Right kidney (tissue), 1 donor: Measurements from ENCODE around the gene CDK14.
"Not testable (repeated sequence)": the region's sequence is repeated elsewhere in the genome, so short reads cannot be mapped to it uniquely, and the experiment has no call there.

Experiments
- DNase-seq: peaks from one replicate; pipeline ENCODE4 v3.0.0-alpha.2; 2016

The CDK14 gene

DNA sequence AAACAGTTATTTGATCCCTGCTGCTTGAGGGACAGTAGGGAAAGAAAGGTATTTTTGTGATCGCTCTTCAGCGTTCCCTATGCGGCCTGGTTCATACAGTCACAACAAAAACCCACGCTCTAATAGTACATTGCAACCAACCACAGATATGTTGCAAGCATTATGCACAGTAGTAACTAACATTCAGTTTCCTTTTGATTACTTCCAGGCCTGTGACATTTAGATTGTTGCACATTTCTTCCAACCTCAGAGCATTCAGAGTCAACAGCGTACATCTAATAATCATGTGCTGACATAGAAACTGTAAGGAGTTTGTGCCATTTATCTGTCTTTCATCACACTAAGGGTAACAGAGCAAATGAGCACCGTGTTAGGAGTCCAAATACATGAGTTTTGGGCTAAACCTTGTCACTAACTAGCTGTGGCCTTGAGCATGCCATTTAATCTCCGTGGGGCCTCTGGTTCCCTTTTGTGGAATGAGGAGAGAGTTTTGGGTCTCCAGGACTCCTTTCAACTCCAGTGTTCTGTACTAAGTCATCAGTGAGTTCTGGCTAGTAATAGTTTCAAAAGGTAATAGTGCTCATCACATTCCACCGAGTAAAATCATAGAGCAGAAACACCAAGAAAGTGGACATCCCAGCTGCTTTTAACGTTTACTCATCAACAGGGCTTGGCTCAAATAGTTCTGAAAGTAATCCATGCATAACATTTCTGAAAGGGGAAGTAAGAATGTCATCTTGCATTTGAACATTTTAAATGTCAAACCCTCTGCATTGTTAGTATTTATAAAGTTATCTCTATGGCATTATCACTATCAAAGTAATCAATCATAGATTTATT, 569.1 kb downstream of the CDK14 start:
- no peak for DNase-seq

DNA sequence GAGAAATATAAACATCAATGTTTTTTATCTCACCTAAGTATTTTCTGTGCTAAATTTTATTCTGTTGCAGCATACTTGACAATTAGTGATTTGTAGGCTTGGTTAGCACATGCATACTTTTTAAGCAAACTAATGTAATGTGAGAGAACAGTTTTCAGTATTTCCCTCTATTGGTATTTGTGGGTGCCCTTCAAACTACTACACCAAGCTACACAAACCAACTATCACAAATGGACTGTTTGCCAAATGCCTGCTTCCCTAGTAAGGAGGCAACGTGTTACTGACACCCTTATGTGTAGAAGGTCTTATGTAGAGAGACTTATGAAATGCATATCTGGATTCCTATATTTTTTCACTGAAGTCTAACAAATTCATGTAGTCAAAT, 569.7 kb downstream of the CDK14 start:
- no peak for DNase-seq

- DNase-seq: peak; percentile 37
Measured at GRCh38 chr7:91168871-91169829, 573.0 kb downstream of the CDK14 start.

- no peak for DNase-seq
Measured at GRCh38 chr7:91169830-91170191, 573.7 kb downstream of the CDK14 start.

DNA sequence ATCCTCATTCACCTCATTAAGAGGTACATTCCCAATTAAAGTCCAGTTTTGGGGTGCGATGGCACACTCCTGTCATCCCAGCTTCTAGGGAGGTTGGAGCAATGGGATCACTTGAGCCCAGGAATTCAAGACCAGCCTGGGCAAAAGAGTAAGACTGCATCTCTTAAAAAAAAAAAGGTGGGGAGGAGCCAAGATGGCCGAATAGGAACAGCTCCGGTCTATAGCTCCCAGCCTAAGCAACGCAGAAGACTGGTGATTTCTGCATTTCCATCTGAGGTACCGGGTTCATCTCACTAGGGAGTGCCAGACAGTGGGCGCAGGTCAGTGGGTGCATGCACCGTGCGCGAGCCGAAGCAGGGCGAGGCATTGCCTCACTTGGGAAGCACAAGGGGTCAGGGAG, 577.1 kb downstream of the CDK14 start:
- not testable (repeated sequence) for DNase-seq

DNA sequence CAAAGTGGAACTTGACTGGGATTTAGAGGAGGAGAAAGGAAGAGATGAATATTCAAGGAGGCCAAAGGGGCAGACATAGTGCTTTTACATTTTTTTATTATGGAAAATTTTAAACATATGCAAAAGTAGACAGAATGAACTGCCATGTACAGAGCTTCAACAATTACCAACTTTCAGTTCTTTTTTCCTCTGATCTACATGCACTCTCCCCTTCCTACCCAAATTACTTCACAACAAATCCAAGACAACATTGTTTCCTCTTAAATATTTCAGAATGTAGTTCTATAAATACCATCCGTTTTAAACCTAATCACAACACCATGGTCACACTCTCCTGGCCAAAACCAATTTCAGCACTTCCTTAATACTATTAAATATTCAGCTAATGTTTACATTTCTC, 584.6 kb downstream of the CDK14 start:
- no peak for DNase-seq

DNA sequence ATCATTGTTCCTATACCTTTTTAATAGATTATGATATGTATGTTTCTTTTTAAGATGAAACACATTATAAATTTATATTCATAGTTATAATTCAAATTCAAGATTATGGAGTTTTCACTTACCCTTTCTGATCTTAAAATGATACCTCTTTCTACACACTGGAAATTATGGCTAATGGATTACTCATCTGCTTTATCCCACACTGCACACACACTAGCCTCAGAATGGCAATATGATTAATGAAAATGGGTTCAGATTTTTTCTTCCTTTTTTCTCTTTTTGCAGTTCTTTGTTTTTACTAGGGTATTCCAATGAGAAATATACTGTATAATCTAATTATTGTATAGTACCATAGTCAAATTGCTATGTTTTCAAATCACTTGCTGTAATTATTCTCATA, 585.8 kb downstream of the CDK14 start:
- no peak for DNase-seq

DNA sequence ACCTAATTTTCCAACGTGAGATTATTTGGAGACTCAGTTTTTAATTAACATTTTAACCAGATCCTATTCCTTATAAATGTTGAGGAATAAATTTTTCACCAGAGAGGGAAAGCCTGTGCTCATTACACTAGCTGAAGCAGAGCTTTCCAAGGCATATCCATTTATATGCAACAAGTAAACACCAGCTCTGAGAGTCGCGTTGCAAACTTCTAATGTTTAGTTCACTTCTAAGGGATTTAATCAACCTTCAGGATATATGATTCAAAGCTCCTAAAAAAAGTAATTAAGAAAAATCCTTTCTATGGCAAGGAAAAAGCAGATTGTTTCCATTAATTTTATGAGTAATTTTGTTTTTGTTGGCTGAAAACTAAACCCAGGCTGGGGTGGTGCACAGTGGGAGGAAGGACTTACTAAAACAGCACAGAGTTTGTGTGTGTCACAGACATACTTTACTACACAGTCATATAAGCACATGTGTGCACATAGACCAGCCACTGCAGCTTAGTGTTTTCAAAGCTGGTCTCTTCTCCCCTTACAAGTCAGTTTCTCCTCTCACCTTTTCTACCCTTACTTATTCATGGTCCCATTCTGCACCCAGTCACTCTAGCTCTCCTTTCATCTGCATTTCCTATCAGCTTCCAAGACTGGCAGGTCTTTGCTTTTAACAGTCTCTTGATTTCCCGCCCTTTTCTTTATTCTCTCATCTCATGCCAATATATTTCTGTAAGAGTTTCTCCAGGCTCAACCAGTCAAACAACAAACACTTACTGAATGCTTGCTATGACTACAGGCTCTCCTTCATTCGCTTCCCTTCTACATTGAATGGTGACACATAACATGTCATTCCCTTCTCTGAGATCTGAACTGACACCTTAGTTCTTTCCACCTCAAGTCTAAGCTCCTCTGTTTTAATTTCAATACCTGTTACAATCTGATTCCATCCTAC, 587.0 kb downstream of the CDK14 start:
- DNase-seq: peak; percentile 28

- no peak for DNase-seq
Measured at GRCh38 chr7:91185771-91186170, 589.6 kb downstream of the CDK14 start.

DNA sequence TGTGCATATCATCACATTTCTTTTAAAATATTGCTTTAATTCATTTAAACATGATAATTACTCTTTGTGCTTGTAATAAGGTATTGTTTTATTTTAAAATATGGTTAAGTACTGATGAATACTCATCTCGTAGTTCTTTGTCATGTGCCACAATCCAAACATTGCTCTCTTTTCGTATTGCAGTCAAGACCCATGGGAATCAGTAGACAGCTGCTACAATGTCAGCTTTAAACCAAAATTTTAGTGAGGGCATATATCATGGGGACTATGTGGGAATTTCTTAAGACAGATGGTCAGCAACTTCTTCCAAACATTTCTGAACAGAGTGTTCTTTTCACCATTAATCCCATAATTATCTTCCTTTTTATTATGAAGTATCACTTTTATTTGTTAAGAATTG, 590.9 kb downstream of the CDK14 start:
- DNase-seq: no peak

DNA sequence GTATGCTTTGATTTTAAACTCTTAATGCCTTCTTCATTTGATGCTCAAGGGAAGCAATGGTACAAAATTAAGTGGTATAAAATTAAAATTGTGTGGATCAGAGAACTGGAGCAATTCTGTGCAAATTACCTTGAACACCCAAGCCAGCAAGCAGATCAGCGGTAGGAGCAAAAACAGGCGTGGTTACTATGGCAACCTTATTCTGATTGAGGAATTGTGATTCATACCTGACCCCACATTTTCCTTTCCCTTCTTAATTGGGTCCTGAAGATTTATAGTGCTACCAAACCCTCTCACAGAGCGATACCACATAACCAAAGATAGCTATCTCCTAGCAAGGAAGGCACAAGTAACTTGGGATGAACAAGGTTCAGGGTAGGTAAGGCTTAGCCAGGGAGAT, 595.6 kb downstream of the CDK14 start:
- no peak for DNase-seq

- no peak for DNase-seq
Measured at GRCh38 chr7:91193141-91193540, 597.0 kb downstream of the CDK14 start.

DNA sequence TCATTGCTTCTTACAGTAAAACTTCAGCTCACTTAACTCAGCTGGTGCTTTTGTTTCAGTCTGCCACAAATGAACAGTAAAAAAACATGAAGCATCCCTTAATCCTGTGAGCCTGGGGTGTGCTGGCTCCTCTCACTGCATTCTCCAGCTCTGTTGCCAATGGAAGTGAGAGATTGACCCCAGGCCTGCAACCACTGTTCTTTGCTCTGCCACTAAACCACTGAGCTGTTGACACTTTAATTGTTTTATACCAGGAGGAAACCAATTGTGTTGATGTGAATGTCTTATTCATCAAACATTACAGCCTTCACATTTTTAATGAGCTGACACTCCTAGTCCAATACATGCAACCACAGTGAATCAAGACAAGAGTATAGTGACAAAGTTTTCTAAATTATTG, 598.7 kb downstream of the CDK14 start:
- no peak for DNase-seq

DNA sequence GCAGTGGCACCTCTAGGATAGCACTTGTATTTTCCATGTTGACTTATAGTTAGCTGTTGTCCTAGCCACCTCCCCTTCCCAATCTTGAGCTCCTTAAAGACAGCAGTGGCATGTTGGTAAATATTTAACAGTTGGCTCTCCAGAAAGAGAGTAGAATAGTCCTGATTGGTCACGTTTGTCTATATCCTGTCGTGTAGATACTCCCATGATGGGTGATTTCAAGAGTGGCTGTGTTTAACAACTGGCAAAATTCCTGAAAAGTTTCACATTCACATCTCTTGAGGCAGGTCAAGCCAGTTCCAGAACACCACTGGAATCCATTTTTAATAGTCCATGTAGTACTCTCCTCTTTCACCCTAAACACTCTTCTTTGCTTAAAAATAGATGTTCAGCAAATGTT, 599.9 kb downstream of the CDK14 start:
- no peak for DNase-seq

- DNase-seq: no peak
Measured at GRCh38 chr7:91198371-91198770, 602.2 kb downstream of the CDK14 start.

DNA sequence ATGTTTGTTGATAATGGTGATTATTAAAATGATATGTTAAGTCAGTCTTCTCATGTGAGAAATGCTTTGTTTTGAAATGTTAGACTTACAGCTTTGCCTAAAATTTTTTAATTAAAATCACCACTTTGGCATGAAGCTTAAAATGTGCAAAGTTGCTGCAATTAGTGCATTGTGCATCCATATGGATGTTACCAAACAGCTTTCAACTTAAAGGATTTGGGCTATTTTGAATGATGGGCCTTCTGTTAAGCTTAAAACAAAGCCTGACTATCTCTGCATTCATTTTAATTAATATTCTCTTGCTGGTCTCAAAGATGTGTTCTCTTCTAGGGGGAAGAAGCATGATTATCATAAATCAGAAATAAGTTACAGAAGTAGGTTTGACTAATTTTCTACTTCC, 603.5 kb downstream of the CDK14 start:
- no peak for DNase-seq

DNA sequence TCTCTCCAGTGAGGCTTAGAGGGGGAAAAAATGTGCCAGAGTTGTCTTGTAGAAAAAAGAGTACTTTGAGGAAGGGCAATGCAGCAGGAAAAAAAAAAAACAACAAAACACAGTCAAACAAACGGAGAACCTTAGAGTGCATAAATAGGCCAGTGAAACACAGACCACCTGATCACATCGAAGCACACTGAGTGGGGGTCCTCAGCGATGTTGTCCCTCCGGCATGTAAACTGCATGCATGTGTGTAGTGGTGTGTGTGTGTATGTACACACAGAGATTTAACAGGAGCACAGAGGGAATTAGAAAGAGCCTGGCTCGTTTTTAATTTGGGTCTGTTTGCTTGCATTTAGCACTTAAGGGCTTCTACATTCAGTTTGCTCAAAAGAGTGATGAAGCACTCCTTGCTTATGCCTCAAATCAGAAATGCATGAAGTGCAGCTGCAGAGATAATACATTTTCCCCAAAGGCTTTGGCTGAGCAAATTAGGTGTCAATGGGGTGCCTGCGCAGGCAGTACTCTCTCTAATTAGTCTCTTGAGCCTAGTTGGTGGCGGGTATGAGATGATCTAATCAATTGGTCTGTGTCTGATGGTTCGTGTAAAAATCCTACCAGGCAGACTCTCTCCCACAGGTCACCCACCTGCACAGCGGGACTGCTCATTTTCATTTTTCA, 605.5 kb downstream of the CDK14 start:
- DNase-seq: no peak

GRCh38 chr7:91206361-91206960, 610.3 kb downstream of the CDK14 start:
- no peak for DNase-seq

DNA sequence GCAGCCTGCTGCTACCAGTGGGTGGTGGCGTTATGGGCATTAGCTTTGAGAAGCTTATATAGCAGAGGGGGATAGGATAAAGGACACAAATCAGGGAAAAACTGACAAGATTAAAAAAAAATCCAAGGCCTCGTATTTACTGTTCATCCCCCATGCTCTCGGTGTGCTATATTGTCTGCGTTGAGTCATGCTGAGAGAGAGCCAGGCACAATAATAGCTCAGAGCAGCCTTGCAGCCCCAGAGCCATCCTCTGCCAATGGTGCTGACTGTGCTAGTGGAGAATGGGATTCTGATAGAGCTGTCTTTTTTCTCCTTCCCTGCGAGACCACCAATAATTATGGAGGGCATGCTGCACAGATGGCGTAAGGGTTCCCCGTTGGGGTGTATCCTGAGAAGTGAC, 616.5 kb downstream of the CDK14 start:
- no peak for DNase-seq

DNA sequence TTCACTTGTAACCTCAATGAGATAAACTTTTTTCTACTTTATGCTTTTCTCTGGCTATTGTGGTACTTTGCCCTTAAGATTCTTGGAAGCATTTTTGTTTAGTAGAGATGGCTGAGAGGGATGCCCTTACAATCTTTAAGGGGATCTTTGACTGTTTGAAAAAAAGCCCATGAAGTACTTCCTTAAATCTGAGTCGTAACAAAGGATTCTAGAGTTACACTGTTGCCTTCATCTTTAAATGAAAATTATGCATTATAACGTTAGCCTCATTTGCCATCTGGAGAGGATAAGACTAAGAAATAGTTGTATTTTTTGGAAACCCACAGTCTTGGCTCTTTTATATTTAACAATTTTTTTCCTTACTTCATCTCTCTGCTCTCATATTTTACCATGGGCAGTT, 630.3 kb downstream of the CDK14 start:
- no peak for DNase-seq

DNA sequence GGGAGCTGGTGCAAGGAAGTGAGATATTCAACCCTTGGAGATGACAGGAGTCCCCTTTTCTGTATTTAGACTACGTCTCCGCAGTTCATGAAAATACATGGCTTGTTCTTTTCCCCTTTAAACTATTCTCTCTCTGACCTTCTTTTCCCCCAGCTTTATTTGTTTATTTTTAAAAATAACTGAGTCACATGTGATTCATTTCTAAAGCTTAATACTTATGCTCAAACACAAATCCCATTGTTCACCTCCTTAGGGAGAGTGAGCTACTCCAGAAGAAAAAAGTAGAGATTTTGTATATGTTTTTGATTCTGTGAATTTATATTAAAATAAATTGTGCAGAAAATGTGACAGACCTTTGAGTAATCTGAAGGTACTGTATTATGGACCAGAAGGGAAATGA, 632.2 kb downstream of the CDK14 start:
- DNase-seq: no peak
